ENCODE measurements around the gene COL4A1.

The COL4A1 gene

GRCh38 chr13:110328573-110328972 is 21.6 kb upstream of the COL4A1 start:
- peak overlapping the region; percentile 92 to 93 for H3K27ac ChIP-seq
- peaks cover 0 to 100% (median 78%) of the 10 kb centered on the region in 4 donors for H3K4me1 ChIP-seq
- H3K36me3 ChIP-seq, result no peaks in the 10 kb centered on the region
- intact Hi-C loops (cut with DNase I; ENCODE audit: low total_unique reads), result no loop called here
- DNase-seq, result peak in 1 of 2 donors; percentile 59
- TF ChIP-seq CTCF (IDR thresholded peaks at IDR 0.05), result no peak
- no peaks in the 10 kb centered on the region for H3K27me3 ChIP-seq
- peak overlapping the region; percentile 38 to 40 for H3K4me3 ChIP-seq
- H3K9me3 ChIP-seq, result no peaks in the 10 kb centered on the region

GRCh38 chr13:110327051-110327721 is 20.2 kb upstream of the COL4A1 start:
- DNase-seq, result peak in 1 of 2 donors; percentile 66
- Histone ChIP-seq H3K4me3 (peak overlapping the region in 1 of 2 donors; percentile 5), H3K9me3 (no peaks in the 10 kb centered on the region), H3K36me3 (no peaks in the 10 kb centered on the region), H3K4me1 (peaks cover 0 to 100% (median 81%) of the 10 kb centered on the region in 4 donors), H3K27me3 (no peaks in the 10 kb centered on the region), H3K27ac (peak overlapping the region; percentile 92 to 93)
- intact Hi-C loops (cut with DNase I; ENCODE audit: low total_unique reads), result no loop called here
- no peak for TF ChIP-seq CTCF (IDR thresholded peaks at IDR 0.05)

GRCh38 chr13:110326263-110326904 is 19.4 kb upstream of the COL4A1 start:
- H3K27me3 ChIP-seq, result no peaks in the 10 kb centered on the region
- H3K9me3 ChIP-seq, result no peaks in the 10 kb centered on the region
- no peak overlapping the region for H3K4me3 ChIP-seq
- H3K27ac ChIP-seq, result peak overlapping the region; percentile 92 to 93
- peak in 1 of 2 donors; percentile 84 for DNase-seq
- intact Hi-C loops (cut with DNase I; ENCODE audit: low total_unique reads), result no loop called here
- peaks cover 0 to 100% (median 82%) of the 10 kb centered on the region in 4 donors for H3K4me1 ChIP-seq
- no peaks in the 10 kb centered on the region for H3K36me3 ChIP-seq
- TF ChIP-seq CTCF (IDR thresholded peaks at IDR 0.05), result no peak

GRCh38 chr13:110324026-110324749 is 17.2 kb upstream of the COL4A1 start:
- no peaks in the 10 kb centered on the region for H3K27me3 ChIP-seq
- H3K27ac ChIP-seq, result peak overlapping the region; percentile 92 to 93
- no peaks in the 10 kb centered on the region for H3K36me3 ChIP-seq
- no peaks in the 10 kb centered on the region for H3K9me3 ChIP-seq
- H3K4me3 ChIP-seq, result no peak overlapping the region
- peak in 1 of 2 donors; percentile 63 for DNase-seq
- H3K4me1 ChIP-seq, result peaks cover 8 to 100% (median 82%) of the 10 kb centered on the region in 4 donors
- TF ChIP-seq CTCF (IDR thresholded peaks at IDR 0.05), result no peak
- intact Hi-C loops (cut with DNase I; ENCODE audit: low total_unique reads), result no loop called here

GRCh38 chr13:110323172-110323891 is 16.4 kb upstream of the COL4A1 start:
- Histone ChIP-seq H3K4me3 (no peak overlapping the region), H3K27me3 (no peaks in the 10 kb centered on the region), H3K9me3 (no peaks in the 10 kb centered on the region), H3K36me3 (no peaks in the 10 kb centered on the region), H3K27ac (peak overlapping the region; percentile 92 to 93), H3K4me1 (peaks cover 8 to 100% (median 87%) of the 10 kb centered on the region in 4 donors)
- intact Hi-C loops (cut with DNase I; ENCODE audit: low total_unique reads), result no loop called here
- TF ChIP-seq CTCF (IDR thresholded peaks at IDR 0.05), result peak in 1 of 2 experiments; percentile 13
- DNase-seq, result peak in 1 of 2 donors; percentile 64

All from tibial artery (tissue), 4 donors.